H1 (cell line): ENCODE results near the gene STT3A. TPM values are rescaled to one million over a fixed set of nuclear protein-coding genes. Genes with fewer than 3 reads are reported as not detected.

Source experiments
- ATF2 ChIP-seq: IDR thresholded peaks from 2 replicates; pipeline ENCODE4 v1.6.1; 2012; ENCODE audit warnings: low read length, inconsistent platforms
- BACH1 ChIP-seq: IDR thresholded peaks from 2 replicates; pipeline ENCODE4 v1.6.1; 2012; ENCODE audit warnings: low read length, improper control_type of control experiment
- BRCA1 ChIP-seq: IDR thresholded peaks from 2 replicates; pipeline ENCODE4 v1.6.1; 2012; ENCODE audit warnings: low read depth, low read length, improper control_type of control experiment
- CBX5 ChIP-seq: fragments of 300-800, 300-1000 bp; sonication (generic); IDR thresholded peaks from 2 replicates; pipeline ENCODE4 v1.7.1; 2016; ENCODE audit warnings: antibody characterized with exemption, low read length, low read depth
- CTCF ChIP-seq, 3 experiments: IDR thresholded peaks; 1 replicate in 2 of 3; 2 replicates in 1 of 3; pipeline versions ENCODE4 v1.5.1 to v1.6.1; 2011; ENCODE audit warnings: low read length in 3 of 3, mild to moderate bottlenecking in 3 of 3, inconsistent platforms in 2 of 3, low read depth in 1 of 3, moderate library complexity in 1 of 3; ENCODE audit not compliant: insufficient read depth in 1 of 3; ENCODE audit errors: control extremely low read depth in 1 of 3
- GABPA ChIP-seq: IDR thresholded peaks from 2 replicates; pipeline ENCODE4 v1.6.1; 2011; ENCODE audit warnings: mild to moderate bottlenecking, low read length, moderate library complexity, borderline replicate concordance; ENCODE audit not compliant: insufficient read depth
- JUND ChIP-seq: IDR thresholded peaks from 2 replicates; pipeline ENCODE4 v1.6.1; 2011; ENCODE audit warnings: mild to moderate bottlenecking, improper control_type of control experiment, low read length
- KDM1A ChIP-seq: fragments of 200-600, 300-600 bp; sonication (generic); IDR thresholded peaks from 2 replicates; pipeline ENCODE4 v1.7.1; 2016; ENCODE audit warnings: mild to moderate bottlenecking, low read length, borderline replicate concordance
- KDM5A ChIP-seq: fragments of 200-600 bp; IDR thresholded peaks from 2 replicates; pipeline ENCODE4 v1.7.1; 2012; ENCODE audit warnings: mild to moderate bottlenecking, low read length, inconsistent platforms, mixed read lengths
- MAX ChIP-seq: IDR thresholded peaks from 2 replicates; pipeline ENCODE4 v1.6.1; 2012; ENCODE audit warnings: inconsistent platforms
- RAD21 ChIP-seq, 2 experiments: IDR thresholded peaks in 1 of 2; conservative IDR thresholded peaks in 1 of 2; 2 replicates each; pipeline ENCODE4 v1.6.1; 2011; ENCODE audit warnings: low read depth in 2 of 2, low read length in 2 of 2, improper control_type of control experiment in 1 of 2, inconsistent platforms in 1 of 2, mild to moderate bottlenecking in 1 of 2, moderate library complexity in 1 of 2
- SP1 ChIP-seq: IDR thresholded peaks from 2 replicates; pipeline ENCODE4 v1.6.1; 2011; ENCODE audit warnings: low read depth, low read length
- TAF7 ChIP-seq: optimal IDR thresholded peaks from 2 replicates; pipeline ENCODE3; 2011; ENCODE audit warnings: low read depth, mild to moderate bottlenecking, inconsistent platforms, low read length, moderate library complexity, borderline replicate concordance
- TBP ChIP-seq: IDR thresholded peaks from 2 replicates; pipeline ENCODE4 v1.6.1; 2011; ENCODE audit warnings: low read depth, low read length, improper control_type of control experiment
- TEAD4 ChIP-seq: IDR thresholded peaks from 2 replicates; pipeline ENCODE4 v1.6.1; 2012; ENCODE audit warnings: low read depth, low read length, inconsistent platforms, mixed read lengths
- ZNF274 ChIP-seq: IDR thresholded peaks from 2 replicates; pipeline ENCODE4 v1.7.0; 2012; ENCODE audit warnings: low read length, borderline replicate concordance; ENCODE audit errors: extremely low read depth
- polyA plus RNA-seq, 7 experiments: library from polyadenylated mRNA; depleted of rRNA in 3 of 7; stranded (reverse) in 5 of 7; unstranded in 2 of 7; fragments of >200 nt in 5 of 7; fragments of 200-250 nt in 2 of 7; gene quantifications; 1 replicate in 5 of 7; 2 replicates in 1 of 7; 4 replicates in 1 of 7; pipeline versions ENCODE4 v1.2.1 to v1.2.3, GENCODE V29; 2011 to 2013; ENCODE audit warnings: missing spikeins in 2 of 7, mixed read lengths in 2 of 7
- total RNA-seq: library from RNA; stranded (reverse); fragmentation: NEBNext Ultra II Directional; extraction: Animal tissue kit (Norgen Biotek cat#: 25700); gene quantifications from 2 replicates; pipeline ENCODE4 v1.2.1, GENCODE V29; 2021
- TF ChIP-seq, protein P1 (sequence below): IDR thresholded peaks from 2 replicates; pipeline ENCODE4 v1.6.1; 2012; ENCODE audit warnings: inconsistent platforms

STT3A gene
- total and polyA plus RNA-seq, 2 of the 8 experiments (the other 6 are each of a cell fraction or from before 2014, with no cell fraction given): 173 to 211 TPM

- TF ChIP-seq CTCF (IDR thresholded peaks at IDR 0.05; ENCODE audit: control extremely low read depth in 1 of 3, insufficient read depth in 1 of 3, low read depth in 1 of 3, low read length in 3 of 3) (peak; percentile 54 to 75 (median 73)), KDM5A (no peak), GABPA (no peak), TBP (no peak; the same call in 1 of the 2 replicates), TEAD4 (peak; percentile 52; the same call in 1 of the 2 replicates), KDM1A (peak; percentile 79; the same call in 1 of the 2 replicates), ATF2 (no peak), RAD21 (IDR thresholded peaks at IDR 0.05 in 1 of 2, conservative IDR thresholded peaks at IDR 0.05 in 1 of 2; ENCODE audit: low read depth in 2 of 2, low read length in 2 of 2) (peak; percentile 50 to 59), ZNF274 (no peak), CBX5 (no peak), BACH1 (0 out of 2 replicates have a peak, but pooled peaks have one; percentile 3), BRCA1 (no peak), SP1 (peak; percentile 61; the same call in 1 of the 2 replicates), MAX (peak; percentile 83; the same call in 1 of the 2 replicates), TAF7 (no peak), JUND (no peak)
- TF ChIP-seq, protein P1, sequence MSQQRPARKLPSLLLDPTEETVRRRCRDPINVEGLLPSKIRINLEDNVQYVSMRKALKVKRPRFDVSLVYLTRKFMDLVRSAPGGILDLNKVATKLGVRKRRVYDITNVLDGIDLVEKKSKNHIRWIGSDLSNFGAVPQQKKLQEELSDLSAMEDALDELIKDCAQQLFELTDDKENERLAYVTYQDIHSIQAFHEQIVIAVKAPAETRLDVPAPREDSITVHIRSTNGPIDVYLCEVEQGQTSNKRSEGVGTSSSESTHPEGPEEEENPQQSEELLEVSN: peak; percentile 62
These were observed 23.4 kb upstream of the STT3A start, which contains the start of gene EI24 (continued) for GRCh38 chr11:125568970-125569914.
